HS-27A (cell line): ENCODE data around the gene HTR7.
A peak's percentile ranks its signal among the peaks of the same experiment; 100 is the strongest.

ENCODE experiments used
- DNase-seq: peaks from one replicate; pipeline ENCODE4 v3.0.0-alpha.2; 2012; ENCODE audit warnings: low read depth, missing footprints

Gene HTR7

GRCh38 chr10:90804354-90804753 lies 53.5 kb downstream of the HTR7 start:
- DNase-seq = no peak

GRCh38 chr10:90801608-90802007 lies 56.2 kb downstream of the HTR7 start:
- DNase-seq = no peak

GRCh38 chr10:90800232-90800796 lies 57.5 kb downstream of the HTR7 start:
- no peak for DNase-seq

GRCh38 chr10:90799172-90799571 lies 58.7 kb downstream of the HTR7 start:
- DNase-seq = no peak

- no peak for DNase-seq
These were observed 59.4 kb downstream of the HTR7 start for GRCh38 chr10:90798482-90798881.

GRCh38 chr10:90790422-90790821 lies 67.4 kb downstream of the HTR7 start:
- no peak for DNase-seq

GRCh38 chr10:90788968-90789367 lies 68.9 kb downstream of the HTR7 start:
- DNase-seq = no peak

- no peak for DNase-seq
These were observed 69.7 kb downstream of the HTR7 start for GRCh38 chr10:90788199-90788491.

DNA sequence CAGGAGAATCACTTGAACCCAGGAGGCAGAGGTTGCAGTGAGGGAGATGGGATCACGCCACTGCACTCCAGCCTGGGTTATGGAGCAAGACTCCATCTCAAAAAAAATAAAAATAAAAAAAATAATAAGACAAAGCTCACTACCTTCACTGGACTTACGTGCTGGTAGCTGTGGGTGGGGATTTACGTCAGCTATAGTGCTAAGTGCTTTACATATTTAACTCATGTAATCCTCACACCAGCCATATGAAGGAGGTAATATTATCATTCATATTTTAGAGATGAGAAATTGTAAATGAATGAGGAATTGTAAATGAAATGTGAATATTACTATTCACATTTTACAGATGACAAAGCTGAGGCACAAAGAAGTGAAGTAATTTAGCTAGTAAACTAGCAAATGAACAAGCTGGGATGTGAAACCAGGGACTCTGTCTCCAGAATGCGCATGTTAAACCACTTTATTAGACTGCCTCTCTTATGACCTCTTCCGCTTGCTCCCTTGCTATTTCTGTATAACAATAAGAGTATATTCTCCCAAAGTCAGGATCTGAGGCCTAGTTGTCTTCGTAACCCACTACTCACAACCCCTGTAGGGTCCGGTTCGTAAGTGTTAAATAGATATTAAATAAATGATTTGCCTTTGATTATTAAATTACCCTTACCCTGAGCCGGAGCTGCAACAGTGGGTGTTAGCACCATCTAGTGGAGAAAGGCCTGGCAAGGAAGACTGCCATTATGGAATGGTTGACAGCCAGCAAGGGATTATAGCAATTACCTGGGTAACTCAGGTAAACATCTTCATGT lies 70.2 kb downstream of the HTR7 start:
- no peak for DNase-seq

GRCh38 chr10:90785782-90786181 lies 72.1 kb downstream of the HTR7 start:
- no peak for DNase-seq

GRCh38 chr10:90784771-90785170 lies 73.1 kb downstream of the HTR7 start:
- no peak for DNase-seq

- DNase-seq = no peak
These were observed 77.4 kb downstream of the HTR7 start for GRCh38 chr10:90780488-90780887.

DNA sequence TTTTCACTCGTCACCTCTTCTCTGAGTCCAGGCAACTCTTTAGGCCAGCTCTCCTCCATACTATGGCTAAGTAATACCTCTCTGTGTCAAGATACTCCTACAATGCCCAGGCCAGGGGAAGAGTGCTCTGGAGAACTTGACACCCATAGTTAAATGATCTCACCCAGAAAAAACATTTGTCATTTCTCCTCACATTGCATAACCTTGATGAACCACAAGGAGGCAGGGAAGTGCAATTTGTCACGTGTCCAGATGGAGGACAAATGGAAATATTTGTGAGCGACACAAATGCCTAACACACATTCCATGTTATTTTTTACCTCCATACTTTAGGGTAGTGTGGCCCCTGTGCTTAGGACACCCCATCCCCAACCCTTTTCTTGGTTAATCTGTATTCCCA lies 78.3 kb downstream of the HTR7 start:
- no peak for DNase-seq

DNA sequence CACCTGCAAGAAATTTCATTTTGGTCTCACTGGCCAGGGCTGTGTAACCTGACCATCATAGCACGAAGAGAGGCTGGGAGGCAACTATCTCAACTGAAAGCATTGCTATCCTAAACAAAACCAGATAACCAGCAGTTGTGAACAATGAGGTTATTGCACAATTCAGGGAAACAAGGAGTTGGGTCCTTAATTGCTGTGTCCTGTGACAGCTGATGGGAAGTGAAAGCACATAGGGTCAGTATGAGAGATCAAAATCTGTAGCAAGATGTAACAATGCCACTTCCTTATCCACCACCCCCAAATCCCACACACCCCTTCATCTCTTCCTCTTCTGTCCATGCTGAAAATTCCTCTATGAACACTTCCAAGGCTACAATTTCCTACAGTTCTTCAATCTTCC lies 80.2 kb downstream of the HTR7 start:
- DNase-seq = no peak

DNA sequence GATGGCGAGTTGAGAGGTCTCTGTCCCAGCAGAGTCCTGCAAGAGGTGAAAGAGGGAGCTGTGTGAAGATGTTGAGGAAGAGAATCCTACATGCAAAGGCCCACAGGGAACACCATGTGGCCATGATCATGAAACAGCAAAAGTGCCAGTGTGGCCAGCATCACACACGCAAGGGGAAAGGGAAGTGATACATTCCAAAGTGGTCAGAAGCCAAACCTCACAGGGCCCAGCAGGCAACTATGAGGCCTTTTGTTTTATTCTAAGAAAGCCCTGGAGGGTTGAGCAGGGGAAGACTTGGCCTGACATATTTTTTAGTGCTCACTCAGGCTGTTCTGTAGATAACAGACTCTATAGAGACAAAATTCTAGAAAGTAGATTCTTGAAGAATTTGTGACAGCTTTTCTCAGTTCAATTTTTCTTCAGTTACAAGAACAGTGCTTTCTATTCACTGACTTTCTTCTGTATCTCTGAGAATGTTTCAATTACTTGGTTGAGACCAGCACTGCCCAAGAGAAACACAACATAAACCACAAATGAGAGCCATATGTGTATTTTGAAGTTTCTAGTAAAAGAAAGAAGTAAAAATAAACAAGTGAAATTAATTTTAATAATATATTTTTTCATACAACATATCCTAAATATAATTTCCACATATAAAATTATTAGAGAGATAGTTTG lies 82.3 kb downstream of the HTR7 start:
- DNase-seq = no peak

GRCh38 chr10:90769946-90770841 lies 87.6 kb downstream of the HTR7 start:
- no peak for DNase-seq

DNA sequence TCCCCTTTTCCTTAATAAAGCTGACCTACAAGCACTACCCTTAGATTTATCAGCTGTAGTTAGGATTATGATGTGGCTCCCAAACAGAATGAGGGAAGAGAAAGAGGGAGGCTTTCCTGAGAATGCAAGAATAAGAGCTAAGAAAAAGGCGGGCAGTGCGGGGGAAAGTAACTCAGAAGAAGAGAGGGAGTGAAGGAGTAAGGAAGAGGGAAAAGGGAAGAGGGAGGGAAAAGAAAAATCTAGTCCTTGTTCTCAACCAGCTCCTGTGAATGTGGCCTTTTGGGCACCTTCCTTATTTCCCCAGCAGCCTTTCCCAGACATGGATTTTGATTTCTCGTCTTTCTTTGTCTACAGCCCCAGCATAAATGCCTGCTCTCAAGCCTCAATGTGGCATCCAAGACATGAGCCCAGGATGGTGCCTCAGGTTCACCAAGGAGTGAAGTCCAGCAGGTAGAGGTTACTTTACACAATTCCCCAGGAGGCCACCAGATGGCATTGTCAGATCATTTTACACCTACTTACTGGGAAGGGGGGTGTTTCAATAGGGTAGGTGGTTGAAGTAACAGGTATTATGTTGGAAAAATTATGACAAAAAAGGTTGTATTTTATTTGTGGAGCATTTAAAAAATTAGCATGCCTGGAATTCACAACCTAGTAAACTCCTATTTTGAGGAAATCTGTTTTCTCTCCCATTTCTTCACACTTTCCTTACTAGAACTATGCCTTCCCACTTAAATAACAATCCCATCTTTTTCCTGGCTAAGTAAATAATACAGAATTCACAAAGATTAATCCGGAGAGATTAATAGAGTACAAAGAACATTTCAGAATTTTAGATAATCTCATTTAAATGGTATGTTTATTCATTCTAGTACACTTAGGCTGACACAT lies 106.5 kb downstream of the HTR7 start:
- DNase-seq = peak; percentile 5

DNA sequence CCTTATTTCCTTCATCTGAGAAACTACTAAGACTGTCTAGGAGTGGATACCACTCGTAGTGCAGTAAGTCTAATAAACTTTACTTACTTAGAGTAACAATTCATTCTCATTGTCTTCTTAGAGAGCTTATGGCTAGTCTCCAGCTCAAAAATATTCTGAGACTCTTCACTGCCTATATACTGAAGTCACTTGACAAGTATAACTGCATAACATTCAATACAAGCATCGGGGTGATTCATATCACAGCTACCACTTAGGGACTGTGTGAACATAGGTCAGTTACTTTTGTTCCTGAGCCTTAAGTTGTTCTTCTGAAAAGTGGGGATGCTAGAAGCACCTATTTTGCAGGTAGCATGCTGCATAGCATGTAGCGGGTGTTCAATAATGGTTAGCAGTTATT lies 111.0 kb downstream of the HTR7 start:
- no peak for DNase-seq

DNA sequence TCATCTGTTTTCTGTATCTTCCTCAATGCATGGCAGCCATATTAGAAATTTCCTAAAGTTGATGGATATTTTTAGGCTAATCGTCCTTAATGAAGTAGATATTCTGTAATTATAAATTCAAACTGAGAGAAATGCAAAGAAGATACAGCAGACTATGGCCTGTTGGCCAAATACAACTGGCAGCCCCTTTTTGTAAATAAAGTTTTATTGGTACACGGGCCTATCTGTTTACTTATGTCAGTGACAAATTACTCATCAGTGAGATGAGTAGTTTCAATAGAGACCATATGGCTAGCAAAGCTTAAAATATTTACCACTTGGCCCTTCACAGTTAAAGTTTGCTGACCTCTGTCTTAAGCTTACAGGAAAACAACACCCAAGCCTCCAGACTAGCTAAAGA lies 112.3 kb downstream of the HTR7 start:
- no peak for DNase-seq

DNA sequence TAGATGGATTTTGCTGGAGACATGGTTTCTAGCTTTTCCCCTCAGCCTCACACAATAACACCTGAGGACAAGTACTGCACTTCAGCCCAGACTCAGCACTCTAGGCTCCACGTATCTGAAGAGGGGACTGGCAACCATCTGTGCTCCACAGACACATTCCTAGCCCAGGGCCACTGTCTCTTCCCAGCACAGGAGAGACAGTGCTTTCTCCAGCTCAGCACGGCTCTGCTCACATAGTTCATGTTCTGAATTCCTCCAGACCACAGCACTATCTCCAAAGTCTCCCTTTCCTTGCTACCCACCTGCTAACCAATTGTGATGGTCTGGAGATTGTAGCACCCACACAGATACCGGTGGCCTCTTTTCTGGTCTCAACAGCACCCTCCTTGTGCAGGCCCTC lies 114.5 kb downstream of the HTR7 start:
- DNase-seq = no peak

GRCh38 chr10:90741926-90742565 lies 115.8 kb downstream of the HTR7 start:
- DNase-seq = no peak
